Ascending aorta (tissue), 2 donors: ENCODE results near the gene ARHGAP42. TPM values are rescaled to one million over a fixed set of nuclear protein-coding genes. Genes with fewer than 3 reads are reported as not detected.

Experiments
- DNase-seq, 2 donors: peaks; one replicate each; pipeline ENCODE4 v3.0.0-alpha.2; 2019; ENCODE audit warnings: low spot score in 2 of 2
- H3K27ac ChIP-seq, 2 donors: fragments of 200-600 bp; sonication (generic); one replicate each; pipeline ENCODE4 v1.5.1; 2016 to 2017; ENCODE audit warnings: mild to moderate bottlenecking in 1 of 2
- H3K27me3 ChIP-seq: fragments of 200-600 bp; sonication (generic); one replicate; pipeline ENCODE4 v1.5.1; 2017
- H3K36me3 ChIP-seq, 2 donors: fragments of 200-600 bp; sonication (generic); one replicate each; pipeline ENCODE4 v1.5.1; 2016
- H3K4me1 ChIP-seq, 2 donors: fragments of 200-600 bp; sonication (generic); one replicate each; pipeline ENCODE4 v1.5.1; 2016 to 2017; ENCODE audit warnings: mild to moderate bottlenecking in 1 of 2
- H3K4me3 ChIP-seq, 2 donors: fragments of 200-600 bp; sonication (generic); one replicate each; pipeline ENCODE4 v1.5.1; 2016 to 2017; ENCODE audit warnings: mild to moderate bottlenecking in 1 of 2
- H3K9me3 ChIP-seq, 2 donors: fragments of 200-600 bp; sonication (generic); one replicate each; pipeline ENCODE4 v1.5.1; 2016
- intact Hi-C: fragments of 100-400 bp; cut with DNase I; formaldehyde crosslinking; loops from one replicate; pipeline ENCODE4 v1.15.1; 2023
- total RNA-seq: library from RNA; depleted of rRNA; stranded (reverse); fragments of >200 nt; gene quantifications from one replicate; pipeline ENCODE4 v1.1.0, GENCODE V29; 2016
- TF ChIP-seq, protein P1 (sequence below), 3 experiments: fragments of 200-600 bp in 2 of 3; fragments of 450-650 bp in 1 of 3; sonication (generic) in 2 of 3; IDR thresholded peaks; one replicate each; pipeline ENCODE4 v1.5.1; 2016 to 2019; ENCODE audit warnings: antibody characterized with exemption in 3 of 3, mild to moderate bottlenecking in 1 of 3, moderate library complexity in 1 of 3

The ARHGAP42 gene
- total RNA-seq, 1 donor from 2014 or later: 4.7 TPM

DNA sequence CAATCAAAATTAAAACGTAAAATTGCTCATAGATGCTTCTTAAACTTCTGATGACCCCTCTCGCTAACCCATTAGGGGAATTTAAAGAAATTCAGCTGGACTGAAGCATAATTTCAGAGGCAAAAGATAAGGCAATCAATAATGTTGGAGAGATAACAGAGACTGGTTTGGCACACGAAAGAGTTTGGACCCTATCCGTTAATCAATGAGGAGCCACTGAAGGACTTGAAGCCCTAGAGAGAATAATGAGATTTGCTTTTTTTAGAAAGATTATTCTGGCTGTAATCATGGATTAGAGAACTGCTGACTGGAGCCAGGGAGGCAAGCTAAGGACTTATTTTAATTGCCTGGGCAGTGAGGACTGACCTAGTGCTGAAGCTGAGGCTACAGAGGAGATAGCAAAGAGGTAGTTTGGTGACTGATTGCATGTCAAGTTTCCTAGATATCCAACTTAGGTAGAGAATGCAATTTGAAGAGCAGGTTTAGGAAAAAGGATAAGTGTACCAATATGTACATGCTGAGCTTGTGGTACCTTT lies 11.9 kb upstream of the ARHGAP42 start:
- Histone ChIP-seq H3K27me3 (no peaks in the 10 kb centered on the region), H3K36me3 (no peaks in the 10 kb centered on the region), H3K4me1 (no peaks in the 10 kb centered on the region), H3K27ac (no peak overlapping the region), H3K9me3 (no peaks in the 10 kb centered on the region), H3K4me3 (no peak overlapping the region)
- intact Hi-C loops: no loop called here
- DNase-seq: no peak
- TF ChIP-seq, protein P1, sequence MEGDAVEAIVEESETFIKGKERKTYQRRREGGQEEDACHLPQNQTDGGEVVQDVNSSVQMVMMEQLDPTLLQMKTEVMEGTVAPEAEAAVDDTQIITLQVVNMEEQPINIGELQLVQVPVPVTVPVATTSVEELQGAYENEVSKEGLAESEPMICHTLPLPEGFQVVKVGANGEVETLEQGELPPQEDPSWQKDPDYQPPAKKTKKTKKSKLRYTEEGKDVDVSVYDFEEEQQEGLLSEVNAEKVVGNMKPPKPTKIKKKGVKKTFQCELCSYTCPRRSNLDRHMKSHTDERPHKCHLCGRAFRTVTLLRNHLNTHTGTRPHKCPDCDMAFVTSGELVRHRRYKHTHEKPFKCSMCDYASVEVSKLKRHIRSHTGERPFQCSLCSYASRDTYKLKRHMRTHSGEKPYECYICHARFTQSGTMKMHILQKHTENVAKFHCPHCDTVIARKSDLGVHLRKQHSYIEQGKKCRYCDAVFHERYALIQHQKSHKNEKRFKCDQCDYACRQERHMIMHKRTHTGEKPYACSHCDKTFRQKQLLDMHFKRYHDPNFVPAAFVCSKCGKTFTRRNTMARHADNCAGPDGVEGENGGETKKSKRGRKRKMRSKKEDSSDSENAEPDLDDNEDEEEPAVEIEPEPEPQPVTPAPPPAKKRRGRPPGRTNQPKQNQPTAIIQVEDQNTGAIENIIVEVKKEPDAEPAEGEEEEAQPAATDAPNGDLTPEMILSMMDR (IDR thresholded peaks at IDR 0.05): no peak

DNA sequence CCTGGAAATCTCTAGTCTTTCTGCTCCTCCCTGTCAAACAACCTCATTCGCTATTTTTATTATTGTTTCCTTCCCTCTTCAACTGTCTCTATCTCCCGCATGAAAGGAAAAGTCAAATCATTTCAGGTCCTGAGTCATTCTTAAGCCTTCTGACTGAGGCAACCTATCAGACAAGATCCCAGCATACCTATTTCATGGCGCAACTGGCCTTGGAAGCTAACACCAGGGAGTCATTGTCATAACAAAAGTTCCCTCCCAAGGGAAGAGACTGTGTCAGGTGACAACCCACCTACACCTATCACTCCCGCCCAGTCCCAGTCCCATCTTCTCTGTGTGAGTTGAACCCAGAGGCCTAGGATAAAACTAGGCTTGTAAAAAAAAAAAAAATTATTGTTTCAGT lies 10.2 kb upstream of the ARHGAP42 start:
- H3K9me3 ChIP-seq: no peaks in the 10 kb centered on the region
- no peaks in the 10 kb centered on the region for H3K36me3 ChIP-seq
- H3K27me3 ChIP-seq: no peaks in the 10 kb centered on the region
- H3K4me1 ChIP-seq: no peaks in the 10 kb centered on the region
- DNase-seq: no peak
- H3K4me3 ChIP-seq: no peak overlapping the region
- intact Hi-C loops: no loop called here
- TF ChIP-seq, protein P1 (IDR thresholded peaks at IDR 0.05): no peak
- H3K27ac ChIP-seq: no peak overlapping the region

DNA sequence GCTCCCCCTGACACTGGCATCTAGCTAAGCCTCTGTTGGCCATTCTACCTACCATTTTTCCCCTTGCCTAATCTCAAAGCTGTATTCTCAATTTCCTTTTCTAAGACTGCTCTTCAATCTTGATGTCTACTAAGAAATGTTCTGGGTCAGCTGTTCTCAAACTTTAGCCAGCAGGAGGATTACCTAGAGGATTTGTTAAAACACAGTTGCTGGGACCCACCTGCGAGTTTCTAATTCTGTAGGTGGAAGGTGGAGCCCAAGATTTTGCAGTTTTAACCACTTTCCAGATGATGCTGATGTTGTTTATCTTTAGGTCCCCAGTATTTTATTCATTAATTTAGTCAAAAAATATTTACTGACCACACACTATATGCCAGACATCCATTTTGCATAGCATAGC lies 9.3 kb upstream of the ARHGAP42 start:
- DNase-seq: no peak
- intact Hi-C loops: no loop called here
- TF ChIP-seq, protein P1 (IDR thresholded peaks at IDR 0.05): no peak
- H3K4me1 ChIP-seq: no peaks in the 10 kb centered on the region
- H3K27me3 ChIP-seq: no peaks in the 10 kb centered on the region
- H3K36me3 ChIP-seq: no peaks in the 10 kb centered on the region
- no peaks in the 10 kb centered on the region for H3K9me3 ChIP-seq
- H3K4me3 ChIP-seq: no peak overlapping the region
- H3K27ac ChIP-seq: no peak overlapping the region

DNA sequence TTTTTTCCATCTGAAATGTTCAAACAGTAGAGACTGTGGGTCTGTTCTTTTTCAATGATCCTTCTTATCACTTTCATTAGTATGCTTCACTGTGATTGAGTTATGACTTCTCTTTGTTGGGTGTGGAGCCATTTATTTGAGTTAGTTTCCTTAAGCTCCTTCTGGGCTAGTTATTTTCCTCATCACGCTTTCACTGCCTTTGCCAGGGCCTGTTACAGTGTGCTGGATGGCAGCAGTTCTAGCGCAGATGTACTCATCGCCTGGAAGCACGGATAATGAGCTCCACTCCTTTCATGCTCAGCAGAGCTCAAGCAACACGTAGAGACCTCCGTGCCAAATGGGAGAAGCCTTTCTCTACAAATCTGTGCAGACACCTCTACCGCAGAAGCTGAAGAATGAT lies 7.0 kb upstream of the ARHGAP42 start:
- intact Hi-C loops: no loop called here
- Histone ChIP-seq H3K27ac (no peak overlapping the region), H3K9me3 (no peaks in the 10 kb centered on the region), H3K4me1 (no peaks in the 10 kb centered on the region), H3K4me3 (no peak overlapping the region), H3K36me3 (no peaks in the 10 kb centered on the region), H3K27me3 (no peaks in the 10 kb centered on the region)
- DNase-seq: no peak
- TF ChIP-seq, protein P1 (IDR thresholded peaks at IDR 0.05): no peak

DNA sequence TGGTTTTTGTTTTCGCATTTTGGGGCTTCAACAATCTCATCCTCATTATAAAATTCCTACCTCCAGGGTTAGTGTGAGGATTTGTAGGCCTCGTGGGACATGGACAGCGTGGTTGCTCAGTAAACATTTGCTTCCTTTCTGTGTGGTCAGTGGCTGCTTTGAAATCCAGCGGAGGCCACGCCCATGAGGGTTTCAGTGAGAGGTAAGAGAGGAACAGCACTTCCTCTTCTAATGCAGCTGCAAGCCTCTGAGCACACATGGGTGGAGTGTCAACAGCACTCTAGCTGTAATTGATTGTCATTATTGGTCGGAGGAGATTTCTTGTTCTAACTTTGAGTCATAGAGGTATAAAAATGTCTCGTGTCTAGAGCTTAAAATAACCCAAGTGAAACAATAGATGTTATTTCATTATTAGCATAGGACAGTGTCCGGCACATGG lies 6.0 kb upstream of the ARHGAP42 start:
- TF ChIP-seq, protein P1 (IDR thresholded peaks at IDR 0.05): no peak
- no peaks in the 10 kb centered on the region for H3K36me3 ChIP-seq
- H3K9me3 ChIP-seq: no peaks in the 10 kb centered on the region
- H3K4me1 ChIP-seq: peaks cover 0 to 2% of the 10 kb centered on the region in 2 donors
- no peak overlapping the region for H3K27ac ChIP-seq
- no peak overlapping the region for H3K4me3 ChIP-seq
- DNase-seq: peak in 1 of 2 donors; percentile 67
- no peaks in the 10 kb centered on the region for H3K27me3 ChIP-seq
- intact Hi-C loops: no loop called here
